Mesenteric fat pad (tissue), 1 donor: ENCODE data around the gene CRELD1. TPM values are rescaled to one million over a fixed set of nuclear protein-coding genes. Genes with fewer than 3 reads are reported as not detected.

Experiments
- DNase-seq: peaks from one replicate; pipeline ENCODE4 v3.0.0-alpha.2; 2020; ENCODE audit warnings: low spot score
- total RNA-seq: library from RNA; stranded (reverse); fragmentation: NEBNext Ultra II Directional; extraction: Animal tissue kit (Norgen Biotek cat#: 25700); gene quantifications from one replicate; pipeline ENCODE4 v1.2.1, GENCODE V29; 2021
- donor health status: DM: yes; HTN: yes; CAD: no.

The CRELD1 gene
- total RNA-seq, 1 donor from 2014 or later: 24.8 TPM

DNA sequence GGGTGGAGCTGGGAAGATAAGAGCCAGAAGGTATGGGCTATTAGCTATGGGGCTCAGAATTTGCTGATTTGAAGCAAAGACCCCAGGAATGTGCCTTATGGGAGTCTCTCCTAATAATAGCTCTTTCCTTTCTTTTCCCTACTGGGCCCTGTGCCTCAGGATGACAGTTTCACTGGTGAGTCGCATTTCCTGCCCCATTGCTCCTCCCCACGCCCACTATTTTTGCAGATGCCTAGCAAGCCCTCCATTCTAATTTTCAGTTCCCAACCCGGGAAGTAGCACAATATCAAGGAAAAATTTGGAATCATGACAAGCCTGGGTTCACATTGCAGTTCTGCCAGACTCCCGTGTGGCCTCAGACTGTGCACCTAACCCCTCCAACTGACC is 30.4 kb upstream of the CRELD1 start:
- no peak for DNase-seq

DNA sequence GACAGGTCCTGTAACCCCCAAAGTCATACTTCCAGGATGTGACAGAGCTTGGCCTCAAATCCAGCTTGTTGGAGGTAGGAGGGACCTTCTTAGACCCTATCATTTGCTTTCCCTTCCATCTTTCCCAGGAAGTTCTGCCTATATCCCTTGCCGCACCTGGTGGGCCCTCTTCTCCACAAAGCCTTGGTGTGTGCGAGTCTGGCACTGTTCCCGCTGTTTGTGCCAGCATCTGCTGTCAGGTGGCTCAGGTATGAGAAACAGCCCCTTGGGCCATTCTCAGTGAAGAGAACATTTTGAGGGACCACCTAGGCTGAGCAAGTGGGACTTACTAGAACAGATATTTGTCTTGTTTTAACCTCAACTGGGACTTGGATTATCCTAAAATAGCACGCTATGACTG is 29.7 kb upstream of the CRELD1 start:
- DNase-seq: no peak

DNA sequence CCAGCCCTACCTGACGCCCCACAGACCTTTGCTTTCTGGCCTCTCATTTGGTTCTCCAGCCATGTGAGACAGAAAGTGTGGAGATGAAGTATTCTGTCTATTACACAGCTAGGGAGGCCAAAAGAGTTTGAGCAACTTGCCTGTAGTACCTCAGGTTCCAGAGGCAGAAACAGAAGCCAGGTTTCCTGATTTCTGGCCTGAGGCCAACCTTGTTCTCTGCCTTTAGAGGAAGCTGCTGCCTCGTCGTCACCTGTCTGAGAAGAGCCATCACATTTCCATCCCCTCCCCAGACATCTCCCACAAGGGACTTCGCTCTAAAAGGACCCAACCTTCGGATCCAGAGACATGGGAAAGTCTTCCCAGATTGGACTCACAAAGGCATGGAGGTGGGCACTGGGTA is 27.2 kb upstream of the CRELD1 start:
- no peak for DNase-seq

DNA sequence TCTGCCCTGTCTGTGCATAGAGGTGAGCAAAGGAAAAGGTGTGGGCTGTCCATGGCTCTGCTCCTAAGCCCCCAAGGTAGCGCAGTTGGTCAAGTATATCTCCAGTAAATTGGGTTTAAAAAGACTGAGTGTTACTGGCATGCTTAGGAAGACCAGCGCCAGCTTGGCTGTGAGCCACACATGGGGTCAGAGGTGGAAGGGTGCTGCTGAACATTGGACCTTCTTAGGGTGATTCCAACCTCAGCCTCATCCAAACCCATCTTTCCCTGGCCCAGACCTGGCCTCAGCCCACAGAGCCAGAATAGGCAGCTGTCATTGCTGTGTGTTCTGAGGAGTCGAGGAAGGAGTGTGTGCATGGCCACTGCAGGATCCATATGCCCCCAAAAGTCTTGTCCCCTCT is 25.3 kb upstream of the CRELD1 start:
- no peak for DNase-seq

GRCh38 chr3:9909221-9910013 is 24.2 kb upstream of the CRELD1 start:
- no peak for DNase-seq

- no peak for DNase-seq
Measured at GRCh38 chr3:9911863-9912262, 21.8 kb upstream of the CRELD1 start.

- DNase-seq: no peak
Measured at GRCh38 chr3:9912294-9912935, 21.2 kb upstream of the CRELD1 start.

DNA sequence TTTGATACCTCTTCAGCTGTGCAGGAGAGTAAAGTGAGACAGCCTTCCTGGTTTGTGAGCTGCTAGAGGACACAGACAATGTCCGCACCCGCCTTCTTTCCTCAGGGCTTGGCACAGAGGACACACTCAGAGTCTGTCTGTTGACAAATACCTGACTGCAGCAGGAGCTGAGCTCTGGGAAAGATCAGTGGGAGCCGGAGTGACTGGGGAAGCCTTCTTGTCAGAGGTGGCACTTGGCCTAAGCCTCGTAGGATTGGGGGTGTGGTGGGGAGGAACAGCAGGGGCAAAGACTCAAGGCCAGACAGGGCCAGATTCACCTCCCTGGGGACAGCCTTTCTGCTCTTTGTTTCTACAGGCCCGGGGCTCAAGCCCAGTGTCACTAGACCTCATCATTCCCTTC is 20.0 kb upstream of the CRELD1 start:
- no peak for DNase-seq

DNA sequence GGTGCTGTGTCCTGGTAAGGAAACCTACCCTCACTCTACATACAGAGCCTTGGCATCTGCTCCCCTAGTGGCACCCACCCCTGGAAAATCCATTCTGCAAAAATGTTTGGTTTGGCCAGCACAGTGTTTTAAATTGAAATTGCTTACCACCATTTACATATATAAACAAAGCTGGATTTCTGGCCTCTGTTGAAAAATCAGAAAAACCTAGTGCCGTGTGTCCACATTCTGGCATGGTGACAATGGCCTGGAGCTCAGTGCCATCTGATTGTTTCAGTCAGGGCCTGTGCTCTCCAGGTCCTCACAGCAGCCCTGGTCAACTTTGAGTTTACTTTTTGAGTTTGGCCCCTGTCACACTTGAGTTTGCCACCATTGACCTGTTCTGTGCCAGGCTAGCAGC is 19.6 kb upstream of the CRELD1 start:
- DNase-seq: no peak

- no peak for DNase-seq
Measured at GRCh38 chr3:9914559-9915253, 18.9 kb upstream of the CRELD1 start.

GRCh38 chr3:9915254-9916141 is 18.1 kb upstream of the CRELD1 start:
- peak; percentile 92 for DNase-seq

GRCh38 chr3:9916346-9916733 is 17.3 kb upstream of the CRELD1 start:
- no peak for DNase-seq

GRCh38 chr3:9916734-9917680 is 16.6 kb upstream of the CRELD1 start, which contains the start of gene IL17RC:
IL17RC (plus strand) TSS chr3:9917098; CDS start chr3:9917316, 218 bp downstream.
- peak; percentile 95 for DNase-seq

GRCh38 chr3:9917820-9918219 is 15.8 kb upstream of the CRELD1 start:
- DNase-seq: no peak

DNA sequence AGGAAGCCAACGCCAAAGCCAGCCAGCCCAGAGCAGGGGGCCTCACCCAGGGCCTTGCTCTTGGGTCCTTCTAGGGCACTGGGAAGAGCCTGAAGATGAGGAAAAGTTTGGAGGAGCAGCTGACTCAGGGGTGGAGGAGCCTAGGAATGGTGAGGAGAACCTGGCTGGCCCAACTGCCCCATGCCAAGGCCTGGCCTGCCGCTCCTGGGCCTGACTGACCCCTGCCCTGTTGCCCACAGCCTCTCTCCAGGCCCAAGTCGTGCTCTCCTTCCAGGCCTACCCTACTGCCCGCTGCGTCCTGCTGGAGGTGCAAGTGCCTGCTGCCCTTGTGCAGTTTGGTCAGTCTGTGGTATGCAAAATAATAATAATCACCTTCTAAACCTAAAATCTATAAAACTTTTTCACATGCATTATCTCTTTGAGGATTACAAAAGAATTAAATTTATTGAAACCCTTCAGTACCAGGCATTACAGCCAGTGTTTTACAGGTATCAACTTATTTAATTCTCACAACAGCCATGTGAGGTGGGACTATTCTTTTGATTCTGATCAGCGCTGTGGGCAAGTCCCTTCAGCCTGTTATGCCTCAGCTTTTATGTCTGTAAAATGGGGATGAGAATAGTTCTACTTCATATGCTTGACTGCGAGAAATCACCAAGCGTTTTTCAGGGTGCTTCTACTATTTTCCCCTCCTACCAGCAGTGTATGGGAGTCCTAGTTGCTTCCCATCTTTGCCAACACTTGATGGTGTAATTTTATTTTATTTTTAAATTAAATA is 15.2 kb upstream of the CRELD1 start:
- no peak for DNase-seq

- DNase-seq: no peak
Measured at GRCh38 chr3:9928158-9928557, 5.5 kb upstream of the CRELD1 start.

- no peak for DNase-seq
Measured at GRCh38 chr3:9930804-9931418, 2.7 kb upstream of the CRELD1 start.

DNA sequence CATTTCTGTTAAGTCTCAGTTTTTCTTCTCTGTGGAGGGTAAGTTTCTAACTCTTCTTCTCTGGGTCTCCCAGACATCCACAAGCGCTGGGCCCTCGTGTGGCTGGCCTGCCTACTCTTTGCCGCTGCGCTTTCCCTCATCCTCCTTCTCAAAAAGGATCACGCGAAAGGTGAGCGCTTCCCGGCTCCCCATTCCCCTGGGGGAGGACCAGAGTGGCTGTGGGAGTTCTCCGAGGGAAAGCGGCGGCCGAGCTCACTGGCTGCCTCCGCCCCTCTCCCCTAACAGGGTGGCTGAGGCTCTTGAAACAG is 1.1 kb upstream of the CRELD1 start:
- no peak for DNase-seq
